Choroid plexus epithelial cell (primary cell): ENCODE results near the gene SPRYD3.

Experiments used
- DNase-seq: peaks from one replicate; pipeline ENCODE4 v3.0.0-alpha.2; 2010; ENCODE audit warnings: low read depth
- H3K4me3 ChIP-seq: 2 replicates; pipeline ENCODE4 v1.5.1; 2011; ENCODE audit warnings: low read depth, mild to moderate bottlenecking, control low read depth, low read length, moderate library complexity
- CTCF ChIP-seq: conservative IDR thresholded peaks from 2 replicates; pipeline ENCODE4 v1.5.1; 2011; ENCODE audit warnings: low read depth, mild to moderate bottlenecking, control low read depth, inconsistent platforms, low read length, moderate library complexity

The SPRYD3 gene

GRCh38 chr12:53067074-53067992 is 11.9 kb downstream of the SPRYD3 start:
- TF ChIP-seq CTCF: no peak
- peak; percentile 44 for DNase-seq
- no peak overlapping the region for H3K4me3 ChIP-seq

- peak; percentile 87 for TF ChIP-seq CTCF
- no peak overlapping the region for H3K4me3 ChIP-seq
- DNase-seq: peak; percentile 84
Measured at GRCh38 chr12:53065975-53066931, 12.9 kb downstream of the SPRYD3 start.

- no peak overlapping the region for H3K4me3 ChIP-seq
- no peak for TF ChIP-seq CTCF
- no peak for DNase-seq
Measured at GRCh38 chr12:53065470-53065869, 13.7 kb downstream of the SPRYD3 start.

- no peak overlapping the region for H3K4me3 ChIP-seq
- DNase-seq: no peak
- TF ChIP-seq CTCF: no peak
Measured at GRCh38 chr12:53064613-53065436, 14.4 kb downstream of the SPRYD3 start.

GRCh38 chr12:53063708-53064612 is 15.2 kb downstream of the SPRYD3 start:
- peak; percentile 93 for DNase-seq
- no peak overlapping the region for H3K4me3 ChIP-seq
- TF ChIP-seq CTCF: no peak
